ENCODE results near the gene GUCY1A2.

GRCh38 chr11:107025673-107026072, 7.4 kb upstream of the GUCY1A2 start:
- TF ChIP-seq, protein P1, sequence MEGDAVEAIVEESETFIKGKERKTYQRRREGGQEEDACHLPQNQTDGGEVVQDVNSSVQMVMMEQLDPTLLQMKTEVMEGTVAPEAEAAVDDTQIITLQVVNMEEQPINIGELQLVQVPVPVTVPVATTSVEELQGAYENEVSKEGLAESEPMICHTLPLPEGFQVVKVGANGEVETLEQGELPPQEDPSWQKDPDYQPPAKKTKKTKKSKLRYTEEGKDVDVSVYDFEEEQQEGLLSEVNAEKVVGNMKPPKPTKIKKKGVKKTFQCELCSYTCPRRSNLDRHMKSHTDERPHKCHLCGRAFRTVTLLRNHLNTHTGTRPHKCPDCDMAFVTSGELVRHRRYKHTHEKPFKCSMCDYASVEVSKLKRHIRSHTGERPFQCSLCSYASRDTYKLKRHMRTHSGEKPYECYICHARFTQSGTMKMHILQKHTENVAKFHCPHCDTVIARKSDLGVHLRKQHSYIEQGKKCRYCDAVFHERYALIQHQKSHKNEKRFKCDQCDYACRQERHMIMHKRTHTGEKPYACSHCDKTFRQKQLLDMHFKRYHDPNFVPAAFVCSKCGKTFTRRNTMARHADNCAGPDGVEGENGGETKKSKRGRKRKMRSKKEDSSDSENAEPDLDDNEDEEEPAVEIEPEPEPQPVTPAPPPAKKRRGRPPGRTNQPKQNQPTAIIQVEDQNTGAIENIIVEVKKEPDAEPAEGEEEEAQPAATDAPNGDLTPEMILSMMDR (conservative IDR thresholded peaks at IDR 0.05; ENCODE audit: low read depth, low read length): no peak
- TF ChIP-seq EZH2 (IDR thresholded peaks at IDR 0.05; ENCODE audit: low read length, unreplicated experiment) (no peak), EZH2phosphoT487 (IDR thresholded peaks at IDR 0.05; ENCODE audit: borderline replicate concordance, low read length) (no peak)
